ENCODE measurements around the gene EHHADH. TPM values are rescaled to one million over a fixed set of nuclear protein-coding genes. Genes with fewer than 3 reads are reported as not detected.

The EHHADH gene
- total and polyA plus RNA-seq, 9 of the 15 experiments (the other 6 are each of a cell fraction or from before 2014, with no cell fraction given) = 3.6 to 6.4 (median 5.4) TPM

DNA sequence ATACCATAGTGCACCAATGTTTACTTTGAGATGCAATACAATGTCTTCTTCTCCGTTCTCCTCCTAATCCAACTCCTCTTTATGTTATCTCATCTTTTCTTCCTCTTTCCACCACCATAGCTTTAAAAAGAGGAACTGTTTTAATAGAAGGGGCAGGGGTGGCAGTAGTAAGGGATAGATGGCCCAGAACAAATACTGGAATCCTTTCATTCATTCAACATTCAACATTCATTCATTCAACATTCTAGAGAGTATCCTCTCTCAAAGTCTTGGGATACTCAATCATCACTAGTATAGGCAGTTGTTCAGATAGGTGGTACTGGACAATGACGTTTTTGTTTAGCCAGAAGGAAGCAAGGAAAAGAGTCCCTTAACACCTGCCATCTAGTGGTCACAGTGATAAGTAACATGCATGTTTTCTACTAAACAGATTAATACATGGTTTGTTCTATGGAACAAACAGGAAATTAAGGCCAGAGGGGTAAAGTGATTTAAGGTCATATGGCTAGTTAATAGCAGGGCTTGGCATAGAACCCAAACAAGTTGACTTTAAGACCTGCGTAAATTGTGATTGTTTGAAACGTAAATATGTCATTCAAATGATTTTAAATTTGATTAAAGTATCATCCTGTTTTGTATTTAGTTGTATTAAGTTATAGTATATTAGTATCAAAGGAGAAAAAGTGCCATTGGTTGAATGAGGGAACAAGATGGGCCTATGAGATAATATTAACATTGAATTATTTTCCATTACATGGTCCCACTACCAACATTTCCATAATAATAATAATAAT is 26.9 kb upstream of the EHHADH start (continued):
- TF ChIP-seq, protein P1, sequence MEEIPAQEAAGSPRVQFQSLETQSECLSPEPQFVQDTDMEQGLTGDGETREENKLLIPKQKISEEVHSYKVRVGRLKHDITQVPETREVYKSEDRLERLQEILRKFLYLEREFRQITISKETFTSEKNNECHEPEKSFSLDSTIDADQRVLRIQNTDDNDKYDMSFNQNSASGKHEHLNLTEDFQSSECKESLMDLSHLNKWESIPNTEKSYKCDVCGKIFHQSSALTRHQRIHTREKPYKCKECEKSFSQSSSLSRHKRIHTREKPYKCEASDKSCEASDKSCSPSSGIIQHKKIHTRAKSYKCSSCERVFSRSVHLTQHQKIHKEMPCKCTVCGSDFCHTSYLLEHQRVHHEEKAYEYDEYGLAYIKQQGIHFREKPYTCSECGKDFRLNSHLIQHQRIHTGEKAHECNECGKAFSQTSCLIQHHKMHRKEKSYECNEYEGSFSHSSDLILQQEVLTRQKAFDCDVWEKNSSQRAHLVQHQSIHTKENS (CRISPR knock-in tag; IDR thresholded peaks at IDR 0.05) = no peak
- TF ChIP-seq GATA2 (CRISPR knock-in tag; IDR thresholded peaks at IDR 0.05) (no peak), ETV5 (CRISPR knock-in tag; IDR thresholded peaks at IDR 0.05; ENCODE audit: low read depth) (no peak), CXXC5 (CRISPR knock-in tag; IDR thresholded peaks at IDR 0.05) (no peak), ZNF384 (IDR thresholded peaks at IDR 0.05; ENCODE audit: low read depth, low read length) (no peak), PYGO2 (tag; IDR thresholded peaks at IDR 0.05) (no peak), DACH1 (IDR thresholded peaks at IDR 0.05; ENCODE audit: partially characterized antibody) (no peak), POU5F1 (IDR thresholded peaks at IDR 0.05; ENCODE audit: borderline replicate concordance, low read depth, low read length, partially characterized antibody) (no peak), PTRF (tag; IDR thresholded peaks at IDR 0.05) (no peak), EGR1 (conservative IDR thresholded peaks at IDR 0.05) (no peak), ZNF174 (CRISPR knock-in tag; IDR thresholded peaks at IDR 0.05) (no peak), POLR2G (IDR thresholded peaks at IDR 0.05; ENCODE audit: low read depth, low read length) (no peak), RCOR1 (IDR thresholded peaks at IDR 0.05; ENCODE audit: borderline replicate concordance in 1 of 2, low read depth in 2 of 2, low read length in 2 of 2) (no peak), ZFX (CRISPR knock-in tag; IDR thresholded peaks at IDR 0.05) (no peak), ZFP30 (CRISPR knock-in tag; IDR thresholded peaks at IDR 0.05; ENCODE audit: borderline replicate concordance) (no peak), ZNF347 (CRISPR knock-in tag; IDR thresholded peaks at IDR 0.05; ENCODE audit: low read depth) (no peak), ZNF239 (CRISPR knock-in tag; IDR thresholded peaks at IDR 0.05) (no peak)
- TF ChIP-seq, protein P2, sequence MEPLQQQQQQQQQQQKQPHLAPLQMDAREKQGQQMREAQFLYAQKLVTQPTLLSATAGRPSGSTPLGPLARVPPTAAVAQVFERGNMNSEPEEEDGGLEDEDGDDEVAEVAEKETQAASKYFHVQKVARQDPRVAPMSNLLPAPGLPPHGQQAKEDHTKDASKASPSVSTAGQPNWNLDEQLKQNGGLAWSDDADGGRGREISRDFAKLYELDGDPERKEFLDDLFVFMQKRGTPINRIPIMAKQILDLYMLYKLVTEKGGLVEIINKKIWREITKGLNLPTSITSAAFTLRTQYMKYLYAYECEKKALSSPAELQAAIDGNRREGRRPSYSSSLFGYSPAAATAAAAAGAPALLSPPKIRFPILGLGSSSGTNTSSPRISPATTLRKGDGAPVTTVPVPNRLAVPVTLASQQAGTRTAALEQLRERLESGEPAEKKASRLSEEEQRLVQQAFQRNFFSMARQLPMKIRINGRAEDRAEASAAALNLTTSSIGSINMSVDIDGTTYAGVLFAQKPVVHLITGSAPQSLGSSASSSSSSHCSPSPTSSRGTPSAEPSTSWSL (CRISPR knock-in tag; IDR thresholded peaks at IDR 0.05; ENCODE audit: borderline replicate concordance) = no peak
- TF ChIP-seq, protein P3, sequence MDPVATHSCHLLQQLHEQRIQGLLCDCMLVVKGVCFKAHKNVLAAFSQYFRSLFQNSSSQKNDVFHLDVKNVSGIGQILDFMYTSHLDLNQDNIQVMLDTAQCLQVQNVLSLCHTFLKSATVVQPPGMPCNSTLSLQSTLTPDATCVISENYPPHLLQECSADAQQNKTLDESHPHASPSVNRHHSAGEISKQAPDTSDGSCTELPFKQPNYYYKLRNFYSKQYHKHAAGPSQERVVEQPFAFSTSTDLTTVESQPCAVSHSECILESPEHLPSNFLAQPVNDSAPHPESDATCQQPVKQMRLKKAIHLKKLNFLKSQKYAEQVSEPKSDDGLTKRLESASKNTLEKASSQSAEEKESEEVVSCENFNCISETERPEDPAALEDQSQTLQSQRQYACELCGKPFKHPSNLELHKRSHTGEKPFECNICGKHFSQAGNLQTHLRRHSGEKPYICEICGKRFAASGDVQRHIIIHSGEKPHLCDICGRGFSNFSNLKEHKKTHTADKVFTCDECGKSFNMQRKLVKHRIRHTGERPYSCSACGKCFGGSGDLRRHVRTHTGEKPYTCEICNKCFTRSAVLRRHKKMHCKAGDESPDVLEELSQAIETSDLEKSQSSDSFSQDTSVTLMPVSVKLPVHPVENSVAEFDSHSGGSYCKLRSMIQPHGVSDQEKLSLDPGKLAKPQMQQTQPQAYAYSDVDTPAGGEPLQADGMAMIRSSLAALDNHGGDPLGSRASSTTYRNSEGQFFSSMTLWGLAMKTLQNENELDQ (CRISPR knock-in tag; IDR thresholded peaks at IDR 0.05; ENCODE audit: borderline replicate concordance) = no peak
- TF ChIP-seq, protein P4, sequence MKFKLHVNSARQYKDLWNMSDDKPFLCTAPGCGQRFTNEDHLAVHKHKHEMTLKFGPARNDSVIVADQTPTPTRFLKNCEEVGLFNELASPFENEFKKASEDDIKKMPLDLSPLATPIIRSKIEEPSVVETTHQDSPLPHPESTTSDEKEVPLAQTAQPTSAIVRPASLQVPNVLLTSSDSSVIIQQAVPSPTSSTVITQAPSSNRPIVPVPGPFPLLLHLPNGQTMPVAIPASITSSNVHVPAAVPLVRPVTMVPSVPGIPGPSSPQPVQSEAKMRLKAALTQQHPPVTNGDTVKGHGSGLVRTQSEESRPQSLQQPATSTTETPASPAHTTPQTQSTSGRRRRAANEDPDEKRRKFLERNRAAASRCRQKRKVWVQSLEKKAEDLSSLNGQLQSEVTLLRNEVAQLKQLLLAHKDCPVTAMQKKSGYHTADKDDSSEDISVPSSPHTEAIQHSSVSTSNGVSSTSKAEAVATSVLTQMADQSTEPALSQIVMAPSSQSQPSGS (CRISPR knock-in tag; IDR thresholded peaks at IDR 0.05) = no peak

All from K562 (cell line).